K562 (cell line): ENCODE results near the gene RRAGD. TPM values are rescaled to one million over a fixed set of nuclear protein-coding genes. Genes with fewer than 3 reads are reported as not detected.
A peak's percentile ranks its signal among the peaks of the same experiment; 100 is the strongest.

ENCODE experiments used
- ARHGAP35 ChIP-seq: fragments of 450-650 bp; IDR thresholded peaks from 2 replicates; pipeline ENCODE4 v1.6.1; 2018; ENCODE audit not compliant: partially characterized antibody
- BCL6 ChIP-seq: fragments of 250-450 bp; sonication (Bioruptor Pico); IDR thresholded peaks from 2 replicates; pipeline ENCODE4 v1.4.0; 2020
- CREB1 ChIP-seq, 2 experiments: sonication (generic) in 1 of 2; formaldehyde crosslinking in 1 of 2; IDR thresholded peaks; 2 replicates each; pipeline versions ENCODE4 v1.6.1 to v1.8.0; 2012 to 2022; ENCODE audit warnings: inconsistent platforms in 1 of 2, mild to moderate bottlenecking in 1 of 2, missing genetic modification reagents in 1 of 2, moderate library complexity in 1 of 2
- DNMT1 ChIP-seq: fragments of 450-650 bp; IDR thresholded peaks from 2 replicates; pipeline ENCODE4 v1.6.1; 2016; ENCODE audit warnings: antibody characterized with exemption, mild to moderate bottlenecking
- FOXK1 ChIP-seq: sonication (generic); formaldehyde crosslinking; IDR thresholded peaks from 2 replicates; pipeline ENCODE4 v1.8.0; 2022; ENCODE audit warnings: missing genetic modification reagents, mild to moderate bottlenecking, borderline replicate concordance
- GABPB2 ChIP-seq: fragments of 250-450 bp; sonication (Bioruptor Pico); conservative IDR thresholded peaks from 2 replicates; pipeline ENCODE4 v1.5.1; 2021; ENCODE audit warnings: mild to moderate bottlenecking
- KDM5B ChIP-seq: fragments of 200-600 bp; sonication (generic); IDR thresholded peaks from 2 replicates; pipeline ENCODE4 v1.6.1; 2012; ENCODE audit warnings: low read depth, mild to moderate bottlenecking, moderate library complexity, low read length, control low read depth, inconsistent platforms; ENCODE audit not compliant: insufficient replicate concordance
- L3MBTL2 ChIP-seq: fragments of 450-650 bp; IDR thresholded peaks from 2 replicates; pipeline ENCODE4 v1.6.1; 2016; ENCODE audit warnings: mild to moderate bottlenecking, moderate library complexity
- MEIS2 ChIP-seq: fragments of 450-650 bp; IDR thresholded peaks from 2 replicates; pipeline ENCODE4 v1.6.1; 2014; ENCODE audit warnings: mild to moderate bottlenecking; ENCODE audit not compliant: partially characterized antibody
- NEUROD1 ChIP-seq: fragments of 150-350 bp; IDR thresholded peaks from 2 replicates; pipeline ENCODE4 v1.6.1; 2014; ENCODE audit warnings: borderline replicate concordance, low read length, low read depth; ENCODE audit not compliant: partially characterized antibody
- PHF8 ChIP-seq: fragments of 200-600 bp; sonication (generic); IDR thresholded peaks from 2 replicates; pipeline ENCODE4 v1.6.1; 2012; ENCODE audit warnings: mixed run types, mild to moderate bottlenecking, inconsistent platforms, low read length, moderate library complexity, borderline replicate concordance
- SAFB2 ChIP-seq: fragments of 200-400 bp; formaldehyde crosslinking; IDR thresholded peaks from 2 replicates; pipeline ENCODE4 v1.6.1; 2018; ENCODE audit warnings: borderline replicate concordance, low read length, low read depth, moderate library complexity; ENCODE audit not compliant: severe bottlenecking
- TEAD4 ChIP-seq, 2 experiments: sonication (generic) in 1 of 2; formaldehyde crosslinking in 1 of 2; IDR thresholded peaks; 2 replicates each; pipeline versions ENCODE4 v1.6.1 to v1.8.0; 2012 to 2022; ENCODE audit warnings: borderline replicate concordance in 1 of 2, inconsistent platforms in 1 of 2, low read length in 1 of 2, mild to moderate bottlenecking in 1 of 2, missing genetic modification reagents in 1 of 2
- WHSC1 ChIP-seq: IDR thresholded peaks from one replicate; pipeline ENCODE4 v1.6.1; 2012; ENCODE audit warnings: low read length, control low read depth, inconsistent platforms
- XRCC3 ChIP-seq: fragments of 450-650 bp; IDR thresholded peaks from 2 replicates; pipeline ENCODE4 v1.6.1; 2017; ENCODE audit warnings: mild to moderate bottlenecking, moderate library complexity
- ZNF551 ChIP-seq: fragments of 250-450 bp; sonication (Bioruptor Pico); IDR thresholded peaks from 2 replicates; pipeline ENCODE4 v1.5.0; 2021; ENCODE audit warnings: mild to moderate bottlenecking, moderate library complexity
- ZNF766 ChIP-seq: fragments of 200-800 bp; sonication (Bioruptor generic); conservative IDR thresholded peaks from 2 replicates; pipeline ENCODE4 v1.6.1; 2016; ENCODE audit warnings: missing genetic modification characterization, missing compliant biosample characterization
- polyA plus RNA-seq, 8 experiments: library from polyadenylated mRNA; depleted of rRNA in 4 of 8; stranded (reverse) in 5 of 8; unstranded in 3 of 8; fragments of >200 nt; fragmentation: Nextera tagmentation in 2 of 8; fragmentation: Illumina TruSeq in 1 of 8; extraction: Ambion mirVana in 2 of 8; extraction: Trizol in 1 of 8; gene quantifications; 2 replicates each; pipeline versions ENCODE4 v1.2.1 to v1.2.3, GENCODE V29; 2011 to 2014; ENCODE audit warnings: inconsistent platforms in 1 of 8, missing spikeins in 1 of 8
- total RNA-seq, 7 experiments: library from RNA; depleted of rRNA in 6 of 7; stranded (reverse); fragments of >200 nt in 6 of 7; fragmentation: Illumina TruSeq in 2 of 7; extraction: Trizol in 2 of 7; gene quantifications; 2 replicates each; pipeline versions ENCODE4 v1.2.1 to v1.2.3, GENCODE V29; 2011 to 2021; ENCODE audit warnings: low replicate concordance in 1 of 7
- TF ChIP-seq, protein P1 (sequence below): fragments of 250-450 bp; sonication (Bioruptor Pico); IDR thresholded peaks from 2 replicates; pipeline ENCODE4 v1.4.0; 2020; ENCODE audit warnings: mild to moderate bottlenecking
- TF ChIP-seq, protein P2 (sequence below): sonication (generic); formaldehyde crosslinking; IDR thresholded peaks from 2 replicates; pipeline ENCODE4 v1.8.1; 2023; ENCODE audit warnings: mild to moderate bottlenecking, missing genetic modification reagents, moderate library complexity
- TF ChIP-seq, protein P3 (sequence below): fragments of 250-450 bp; sonication (Bioruptor Pico); IDR thresholded peaks from 2 replicates; pipeline ENCODE4 v1.5.0; 2021; ENCODE audit warnings: mild to moderate bottlenecking, moderate library complexity

Gene RRAGD
- total and polyA plus RNA-seq, 9 of the 15 experiments (the other 6 are each of a cell fraction or from before 2014, with no cell fraction given) = 0.03 to 0.07 (median 0.04) TPM; not detected in 6

DNA sequence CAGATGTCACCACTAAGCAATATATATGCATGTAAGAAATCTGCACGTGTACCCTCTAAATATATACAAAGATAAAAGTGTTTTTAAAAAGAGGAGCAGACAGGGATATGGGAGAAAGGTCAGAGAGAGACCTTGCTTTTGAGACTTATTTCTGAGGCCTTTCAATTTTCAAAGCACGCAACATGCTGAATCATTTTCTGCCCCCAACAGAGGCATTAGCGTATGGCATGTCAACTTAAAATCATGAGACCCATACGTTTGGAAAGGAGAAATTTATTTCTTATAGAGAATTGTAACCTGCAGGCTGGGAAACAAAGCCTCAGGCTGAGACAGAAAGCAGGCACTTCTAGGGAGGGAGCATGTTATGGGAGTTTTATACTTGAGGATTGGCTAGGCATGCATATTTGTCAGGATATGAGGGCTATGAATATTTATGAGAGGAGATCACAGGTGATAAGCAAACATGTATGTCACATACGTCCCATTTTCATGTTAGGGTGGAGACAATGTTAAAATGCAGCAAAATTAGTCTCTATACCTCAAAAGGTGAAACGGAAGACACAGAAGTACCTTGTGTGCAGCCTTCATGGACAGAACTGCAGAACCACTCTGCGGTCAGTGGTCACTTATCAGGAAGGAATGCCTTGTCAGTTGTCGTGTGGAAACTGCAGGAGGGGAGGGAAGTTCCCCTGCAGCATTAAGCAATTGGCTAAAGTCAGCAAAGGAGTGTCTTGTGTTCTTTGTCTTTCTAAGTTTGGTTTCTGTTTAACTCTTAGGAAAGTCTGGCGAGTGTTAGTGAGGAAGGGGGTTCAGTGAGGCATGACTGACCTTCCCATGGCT is 90.7 kb downstream of the RRAGD start (continued):
- no peak for TF ChIP-seq KDM5B
- TF ChIP-seq DNMT1 = no peak
- no peak for TF ChIP-seq FOXK1 (CRISPR knock-in tag)
- TF ChIP-seq SAFB2 = no peak
- no peak for TF ChIP-seq NEUROD1
- TF ChIP-seq BCL6 = no peak
- TF ChIP-seq ZNF766 (CRISPR knock-in tag) = no peak
- TF ChIP-seq, protein P1, sequence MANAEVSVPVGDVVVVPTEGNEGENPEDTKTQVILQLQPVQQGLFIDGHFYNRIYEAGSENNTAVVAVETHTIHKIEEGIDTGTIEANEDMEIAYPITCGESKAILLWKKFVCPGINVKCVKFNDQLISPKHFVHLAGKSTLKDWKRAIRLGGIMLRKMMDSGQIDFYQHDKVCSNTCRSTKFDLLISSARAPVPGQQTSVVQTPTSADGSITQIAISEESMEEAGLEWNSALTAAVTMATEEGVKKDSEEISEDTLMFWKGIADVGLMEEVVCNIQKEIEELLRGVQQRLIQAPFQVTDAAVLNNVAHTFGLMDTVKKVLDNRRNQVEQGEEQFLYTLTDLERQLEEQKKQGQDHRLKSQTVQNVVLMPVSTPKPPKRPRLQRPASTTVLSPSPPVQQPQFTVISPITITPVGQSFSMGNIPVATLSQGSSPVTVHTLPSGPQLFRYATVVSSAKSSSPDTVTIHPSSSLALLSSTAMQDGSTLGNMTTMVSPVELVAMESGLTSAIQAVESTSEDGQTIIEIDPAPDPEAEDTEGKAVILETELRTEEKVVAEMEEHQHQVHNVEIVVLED (CRISPR knock-in tag) = no peak
- TF ChIP-seq L3MBTL2 = peak; percentile 46; the same call in 1 of the 2 replicates
- TF ChIP-seq CREB1 (IDR thresholded peaks at IDR 0.05) = no peak
- TF ChIP-seq CREB1 (CRISPR knock-in tag; IDR thresholded peaks at IDR 0.05) = no peak; the same call in 1 of the 2 replicates
- TF ChIP-seq XRCC3 = no peak
- TF ChIP-seq, protein P2, sequence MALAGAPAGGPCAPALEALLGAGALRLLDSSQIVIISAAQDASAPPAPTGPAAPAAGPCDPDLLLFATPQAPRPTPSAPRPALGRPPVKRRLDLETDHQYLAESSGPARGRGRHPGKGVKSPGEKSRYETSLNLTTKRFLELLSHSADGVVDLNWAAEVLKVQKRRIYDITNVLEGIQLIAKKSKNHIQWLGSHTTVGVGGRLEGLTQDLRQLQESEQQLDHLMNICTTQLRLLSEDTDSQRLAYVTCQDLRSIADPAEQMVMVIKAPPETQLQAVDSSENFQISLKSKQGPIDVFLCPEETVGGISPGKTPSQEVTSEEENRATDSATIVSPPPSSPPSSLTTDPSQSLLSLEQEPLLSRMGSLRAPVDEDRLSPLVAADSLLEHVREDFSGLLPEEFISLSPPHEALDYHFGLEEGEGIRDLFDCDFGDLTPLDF (CRISPR knock-in tag) = no peak
- TF ChIP-seq ZNF551 (CRISPR knock-in tag) = no peak
- TF ChIP-seq, protein P3, sequence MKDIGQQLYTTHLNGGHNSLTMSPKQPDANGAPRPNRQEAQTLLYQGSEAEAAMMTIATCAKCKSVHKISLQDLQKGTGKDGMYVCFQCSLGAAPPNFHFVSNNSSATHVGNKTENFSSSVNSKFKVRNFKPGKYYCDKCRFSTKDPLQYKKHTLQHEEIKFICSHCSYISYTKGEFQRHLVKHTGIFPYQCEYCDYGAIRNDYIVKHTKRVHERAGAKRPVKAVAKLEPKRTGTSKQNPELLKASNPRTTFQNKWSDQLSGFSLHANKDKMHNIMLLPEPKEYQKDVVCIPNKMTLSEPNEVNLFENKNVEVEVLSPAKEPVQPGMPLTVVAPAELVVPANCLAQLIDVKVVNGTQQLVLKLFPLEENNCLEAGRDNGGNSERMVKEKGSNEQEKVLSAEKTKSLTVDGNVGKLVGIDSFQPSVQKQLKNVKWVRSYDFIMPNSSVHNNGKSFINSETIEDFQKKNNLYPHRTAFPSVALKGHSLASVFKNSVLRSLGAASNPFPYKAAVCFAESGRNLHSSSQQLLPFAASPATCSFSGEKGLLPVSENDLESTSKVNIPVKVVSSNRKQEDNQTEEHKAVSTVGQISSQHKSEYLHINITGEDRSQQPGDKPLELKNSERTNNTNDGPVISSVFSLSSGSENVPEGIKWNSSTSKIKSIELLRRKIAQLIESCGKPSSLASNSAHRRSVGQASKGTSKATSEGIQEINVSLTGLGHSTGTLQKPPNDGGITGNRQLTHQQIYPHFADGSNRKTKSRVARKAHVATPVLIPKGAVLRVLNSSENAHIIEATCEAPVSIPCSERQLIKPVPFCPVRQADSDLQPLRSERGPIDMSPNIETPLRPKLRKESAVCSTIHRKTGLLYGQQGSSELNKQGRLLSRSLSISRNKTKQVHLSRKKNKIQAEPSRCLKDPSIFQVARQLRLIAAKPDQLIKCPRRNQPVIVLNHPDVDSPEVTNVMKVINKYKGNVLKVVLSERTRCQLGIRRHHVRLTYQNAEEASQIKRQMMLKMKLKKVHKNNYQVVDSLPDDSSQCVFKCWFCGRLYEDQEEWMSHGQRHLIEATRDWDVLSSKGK (CRISPR knock-in tag) = no peak
- no peak for TF ChIP-seq WHSC1
- no peak for TF ChIP-seq ARHGAP35
- TF ChIP-seq PHF8 = no peak
- peak; percentile 79 for TF ChIP-seq MEIS2
- peak; percentile 94 for TF ChIP-seq TEAD4 (IDR thresholded peaks at IDR 0.05; ENCODE audit: low read length)
- no peak for TF ChIP-seq TEAD4 (CRISPR knock-in tag; IDR thresholded peaks at IDR 0.05; ENCODE audit: borderline replicate concordance)
- TF ChIP-seq GABPB2 (CRISPR knock-in tag) = no peak
